Cardiac muscle cell (in vitro differentiated cells and primary cell): ENCODE measurements around the gene OGFOD3. TPM values are rescaled to one million over a fixed set of nuclear protein-coding genes. Genes with fewer than 3 reads are reported as not detected.

Experiments used
- DNase-seq, 2 donors: peaks; one replicate each; pipeline versions ENCODE4 v3.0.0 to v3.0.0-alpha.2; 2010 to 2017; ENCODE audit warnings: low read depth in 1 of 2, low spot score in 1 of 2
- H3K27ac ChIP-seq: fragments of 200-600 bp; sonication (generic); 2 replicates; pipeline ENCODE4 v1.5.1; 2016
- H3K27me3 ChIP-seq: fragments of 200-600 bp; sonication (generic); 2 replicates; pipeline ENCODE4 v1.6.0; 2016; ENCODE audit warnings: control low read depth
- H3K36me3 ChIP-seq: fragments of 200-600 bp; sonication (generic); 2 replicates; pipeline ENCODE4 v1.5.1; 2016; ENCODE audit warnings: control low read depth
- H3K4me1 ChIP-seq: fragments of 200-600 bp; sonication (generic); 2 replicates; pipeline ENCODE4 v1.8.1; 2017; ENCODE audit warnings: low read depth, mild to moderate bottlenecking, mixed run types
- H3K4me3 ChIP-seq: fragments of 200-600 bp; sonication (generic); 2 replicates; pipeline ENCODE4 v1.5.1; 2016; ENCODE audit warnings: mild to moderate bottlenecking
- H3K9me3 ChIP-seq: fragments of 200-600 bp; sonication (generic); 2 replicates; pipeline ENCODE4 v1.5.1; 2017; ENCODE audit warnings: low read depth, mild to moderate bottlenecking, control low read depth
- CTCF ChIP-seq: IDR thresholded peaks from 2 replicates; pipeline ENCODE4 v1.5.1; 2012; ENCODE audit warnings: low read depth, mild to moderate bottlenecking, low read length
- polyA plus RNA-seq: library from polyadenylated mRNA; unstranded; fragments of >200 nt; fragmentation: Nextera tagmentation; extraction: Ambion mirVana; gene quantifications from 2 replicates; pipeline ENCODE4 v1.2.1, GENCODE V29; 2016
- total RNA-seq: library from RNA; depleted of rRNA; stranded (reverse); fragments of >200 nt; gene quantifications from 2 replicates; pipeline ENCODE4 v1.2.3, GENCODE V29; 2016

OGFOD3 gene
- total and polyA plus RNA-seq, 2 experiments from 2014 or later = 26.1 to 45.2 TPM

GRCh38 chr17:82449131-82449882 lies 30.9 kb upstream of the OGFOD3 start:
- no peaks in the 10 kb centered on the region for H3K9me3 ChIP-seq
- H3K27ac ChIP-seq = no peak overlapping the region
- H3K4me3 ChIP-seq = peak overlapping the region; percentile 81
- no peak for TF ChIP-seq CTCF
- DNase-seq = no peak
- peaks cover 4% of the 10 kb centered on the region for H3K4me1 ChIP-seq
- H3K36me3 ChIP-seq = no peaks in the 10 kb centered on the region
- H3K27me3 ChIP-seq = no peaks in the 10 kb centered on the region

GRCh38 chr17:82447876-82448275 lies 29.5 kb upstream of the OGFOD3 start:
- Histone ChIP-seq H3K4me3 (no peak overlapping the region), H3K27ac (no peak overlapping the region), H3K4me1 (peaks cover 4% of the 10 kb centered on the region), H3K9me3 (no peaks in the 10 kb centered on the region), H3K27me3 (no peaks in the 10 kb centered on the region), H3K36me3 (no peaks in the 10 kb centered on the region)
- TF ChIP-seq CTCF = no peak
- no peak for DNase-seq

- Histone ChIP-seq H3K4me3 (no peak overlapping the region), H3K4me1 (peaks cover 4% of the 10 kb centered on the region), H3K9me3 (no peaks in the 10 kb centered on the region), H3K27me3 (no peaks in the 10 kb centered on the region), H3K36me3 (no peaks in the 10 kb centered on the region), H3K27ac (no peak overlapping the region)
- DNase-seq = no peak
- no peak for TF ChIP-seq CTCF
Observed at GRCh38 chr17:82446649-82447048, 28.3 kb upstream of the OGFOD3 start.

GRCh38 chr17:82446124-82446523 lies 27.7 kb upstream of the OGFOD3 start:
- no peak for DNase-seq
- TF ChIP-seq CTCF = no peak

GRCh38 chr17:82445542-82445941 lies 27.2 kb upstream of the OGFOD3 start:
- Histone ChIP-seq H3K4me1 (peaks cover 4% of the 10 kb centered on the region), H3K4me3 (no peak overlapping the region), H3K36me3 (no peaks in the 10 kb centered on the region), H3K27me3 (no peaks in the 10 kb centered on the region), H3K27ac (no peak overlapping the region), H3K9me3 (no peaks in the 10 kb centered on the region)
- no peak for TF ChIP-seq CTCF
- DNase-seq = no peak

More at GRCh38 chr17:82446124-82446523, 27.7 kb upstream of the OGFOD3 start:
- Histone ChIP-seq H3K36me3 (no peaks in the 10 kb centered on the region), H3K4me1 (peaks cover 4% of the 10 kb centered on the region), H3K4me3 (no peak overlapping the region), H3K27ac (no peak overlapping the region), H3K27me3 (no peaks in the 10 kb centered on the region), H3K9me3 (no peaks in the 10 kb centered on the region)
